Measurements from ENCODE around the gene PDGFA. TPM values are rescaled to one million over a fixed set of nuclear protein-coding genes. Genes with fewer than 3 reads are reported as not detected.

Gene PDGFA
- polyA plus RNA-seq, 3 donors from 2014 or later = 0.29 to 0.59 TPM; not detected in 1

- H3K4me1 Mint-ChIP-seq = peaks cover 25 to 26% of the 10 kb centered on the region in 2 donors
- no peak overlapping the region for H3K4me3 Mint-ChIP-seq
- peaks cover 0 to 9% (median 7%) of the 10 kb centered on the region in 3 donors for H3K36me3 Mint-ChIP-seq
- H3K27ac Mint-ChIP-seq = no peak overlapping the region
- peaks cover 16 to 20% (median 20%) of the 10 kb centered on the region in 3 donors for H3K27me3 Mint-ChIP-seq (ENCODE audit: low read depth in 3 of 3)
- H3K9me3 Mint-ChIP-seq = peaks cover 12 to 20% (median 17%) of the 10 kb centered on the region in 6 donors
- DNase-seq = no peak
These were observed 54.9 kb downstream of the PDGFA start for GRCh38 chr7:464454-465401.

GRCh38 chr7:463817-464453 is 55.7 kb downstream of the PDGFA start:
- no peak for DNase-seq
- no peak overlapping the region for H3K4me3 Mint-ChIP-seq
- peaks cover 0 to 9% (median 7%) of the 10 kb centered on the region in 3 donors for H3K36me3 Mint-ChIP-seq
- peaks cover 17 to 19% of the 10 kb centered on the region in 2 donors for H3K4me1 Mint-ChIP-seq
- peaks cover 16 to 20% (median 20%) of the 10 kb centered on the region in 3 donors for H3K27me3 Mint-ChIP-seq (ENCODE audit: low read depth in 3 of 3)
- H3K27ac Mint-ChIP-seq = no peak overlapping the region
- H3K9me3 Mint-ChIP-seq = peaks cover 10 to 20% (median 17%) of the 10 kb centered on the region in 6 donors

- Mint-ChIP-seq H3K27me3 (ENCODE audit: low read depth in 3 of 3) (peaks cover 13 to 17% (median 17%) of the 10 kb centered on the region in 3 donors), H3K27ac (no peak overlapping the region), H3K9me3 (peaks cover 5 to 15% (median 14%) of the 10 kb centered on the region in 6 donors), H3K4me1 (peaks cover 11 to 14% of the 10 kb centered on the region in 2 donors), H3K36me3 (peaks cover 0 to 9% (median 7%) of the 10 kb centered on the region in 3 donors), H3K4me3 (no peak overlapping the region)
- DNase-seq = no peak
These were observed 56.3 kb downstream of the PDGFA start for GRCh38 chr7:463362-463781.

- H3K4me1 Mint-ChIP-seq = peaks cover 2 to 4% of the 10 kb centered on the region in 2 donors
- H3K27ac Mint-ChIP-seq = no peak overlapping the region
- H3K9me3 Mint-ChIP-seq = peaks cover 0 to 6% (median 5%) of the 10 kb centered on the region in 6 donors
- no peak overlapping the region for H3K4me3 Mint-ChIP-seq
- peaks cover 4 to 10% (median 8%) of the 10 kb centered on the region in 3 donors for H3K27me3 Mint-ChIP-seq (ENCODE audit: low read depth in 3 of 3)
- H3K36me3 Mint-ChIP-seq = peaks cover 0 to under 1% (median 0%) of the 10 kb centered on the region in 3 donors
- DNase-seq = no peak
These were observed 57.2 kb downstream of the PDGFA start for GRCh38 chr7:462173-463103.

- no peaks in the 10 kb centered on the region for H3K36me3 Mint-ChIP-seq
- no peak overlapping the region for H3K4me3 Mint-ChIP-seq
- DNase-seq = no peak
- H3K9me3 Mint-ChIP-seq = peaks cover 0 to 2% (median 0%) of the 10 kb centered on the region in 6 donors
- no peak overlapping the region for H3K27ac Mint-ChIP-seq
- H3K27me3 Mint-ChIP-seq (ENCODE audit: low read depth in 3 of 3) = peaks cover 0 to 4% (median 3%) of the 10 kb centered on the region in 3 donors
- no peaks in the 10 kb centered on the region for H3K4me1 Mint-ChIP-seq
These were observed 58.0 kb downstream of the PDGFA start for GRCh38 chr7:461453-462172.

- H3K4me1 Mint-ChIP-seq = no peaks in the 10 kb centered on the region
- peaks cover 0 to 2% (median 0%) of the 10 kb centered on the region in 6 donors for H3K9me3 Mint-ChIP-seq
- peaks cover 0 to 4% (median 3%) of the 10 kb centered on the region in 3 donors for H3K27me3 Mint-ChIP-seq (ENCODE audit: low read depth in 3 of 3)
- H3K4me3 Mint-ChIP-seq = no peak overlapping the region
- H3K27ac Mint-ChIP-seq = peak overlapping the region in 1 of 6 donors; percentile 3
- no peaks in the 10 kb centered on the region for H3K36me3 Mint-ChIP-seq
- DNase-seq = no peak
These were observed 58.6 kb downstream of the PDGFA start for GRCh38 chr7:461117-461452.

- Mint-ChIP-seq H3K27ac (peak overlapping the region in 1 of 6 donors; percentile 3), H3K36me3 (no peaks in the 10 kb centered on the region), H3K4me3 (no peak overlapping the region), H3K27me3 (ENCODE audit: low read depth in 3 of 3) (peaks cover 0 to 4% (median 2%) of the 10 kb centered on the region in 3 donors), H3K4me1 (no peaks in the 10 kb centered on the region), H3K9me3 (no peaks in the 10 kb centered on the region)
- DNase-seq = no peak
These were observed 59.1 kb downstream of the PDGFA start for GRCh38 chr7:460374-461116.

GRCh38 chr7:459584-460373 is 59.9 kb downstream of the PDGFA start:
- Mint-ChIP-seq H3K9me3 (no peaks in the 10 kb centered on the region), H3K27me3 (ENCODE audit: low read depth in 3 of 3) (peaks cover 0 to 2% (median 2%) of the 10 kb centered on the region in 3 donors), H3K4me3 (no peak overlapping the region), H3K27ac (no peak overlapping the region), H3K36me3 (no peaks in the 10 kb centered on the region), H3K4me1 (no peaks in the 10 kb centered on the region)
- no peak for DNase-seq

- H3K9me3 Mint-ChIP-seq = no peaks in the 10 kb centered on the region
- no peak for DNase-seq
These were observed 61.0 kb downstream of the PDGFA start for GRCh38 chr7:458511-459245.

GRCh38 chr7:457814-458510 is 61.7 kb downstream of the PDGFA start:
- Mint-ChIP-seq H3K27me3 (ENCODE audit: low read depth in 3 of 3) (peaks cover 2% of the 10 kb centered on the region in 3 donors), H3K4me1 (no peaks in the 10 kb centered on the region), H3K36me3 (no peaks in the 10 kb centered on the region), H3K27ac (no peak overlapping the region), H3K9me3 (no peaks in the 10 kb centered on the region), H3K4me3 (no peak overlapping the region)
- no peak for DNase-seq

More at GRCh38 chr7:458511-459245, 61.0 kb downstream of the PDGFA start:
- H3K27ac Mint-ChIP-seq = no peak overlapping the region
- peaks cover 0 to 2% (median 2%) of the 10 kb centered on the region in 3 donors for H3K27me3 Mint-ChIP-seq (ENCODE audit: low read depth in 3 of 3)
- no peak overlapping the region for H3K4me3 Mint-ChIP-seq
- no peaks in the 10 kb centered on the region for H3K4me1 Mint-ChIP-seq
- no peaks in the 10 kb centered on the region for H3K36me3 Mint-ChIP-seq
